GM12892 (cell line): ENCODE results near the gene NACC1.

Experiments
- POLR2A ChIP-seq: IDR thresholded peaks from 2 replicates; pipeline ENCODE4 v1.6.1; 2011; ENCODE audit warnings: low read depth, low read length, control low read depth
- POLR2AphosphoS5 ChIP-seq: IDR thresholded peaks from 2 replicates; pipeline ENCODE4 v1.6.1; 2011; ENCODE audit warnings: low read depth, low read length, control low read depth

- TF ChIP-seq POLR2AphosphoS5 (no peak), POLR2A (no peak)
Observed at GRCh38 chr19:13169769-13170168, 51.7 kb downstream of the NACC1 start.
